ENCODE measurements around the gene FAM32A.

The FAM32A gene

DNA sequence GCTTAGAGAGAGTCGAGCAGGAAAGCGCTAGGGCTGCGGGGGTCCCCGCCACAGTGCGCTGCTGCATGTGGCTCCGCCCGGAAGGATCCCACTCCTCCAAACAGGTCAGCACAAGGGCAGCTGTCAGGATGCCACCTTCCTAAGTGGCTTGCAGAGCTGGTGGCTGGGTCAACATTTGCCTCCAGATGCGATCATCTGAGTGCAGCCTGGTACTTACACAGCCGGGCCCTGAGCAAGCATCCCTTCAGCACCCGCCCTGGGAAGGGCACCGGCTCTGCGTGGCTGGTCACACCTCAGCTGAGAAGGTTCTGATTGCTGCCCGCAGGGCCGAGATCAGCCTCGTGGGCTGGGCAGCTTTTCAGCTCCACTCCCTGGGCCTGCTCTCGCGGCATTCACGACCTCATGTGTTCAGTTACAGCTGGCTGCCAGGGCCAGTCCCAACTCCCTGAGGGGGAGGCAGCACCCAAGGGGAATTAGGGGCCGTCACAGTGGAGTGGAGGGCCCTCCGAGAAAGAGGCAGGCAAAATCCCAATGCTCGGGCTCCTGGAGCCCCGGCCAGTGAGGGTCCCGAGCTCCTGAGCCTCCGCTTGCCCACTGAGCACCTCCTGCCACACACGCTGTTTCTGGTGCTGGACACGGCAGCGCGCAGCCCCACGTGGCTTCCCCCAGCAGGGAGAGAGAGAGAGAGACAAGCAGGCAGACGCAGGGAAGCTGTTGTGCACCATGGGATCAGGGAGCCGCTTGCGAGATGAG lies 39.3 kb downstream of the FAM32A start:
- DNase-seq (ENCODE audit: insufficient read length, low spot score) (no peak), FAIRE-seq (no peak)
- TF ChIP-seq, protein P1, sequence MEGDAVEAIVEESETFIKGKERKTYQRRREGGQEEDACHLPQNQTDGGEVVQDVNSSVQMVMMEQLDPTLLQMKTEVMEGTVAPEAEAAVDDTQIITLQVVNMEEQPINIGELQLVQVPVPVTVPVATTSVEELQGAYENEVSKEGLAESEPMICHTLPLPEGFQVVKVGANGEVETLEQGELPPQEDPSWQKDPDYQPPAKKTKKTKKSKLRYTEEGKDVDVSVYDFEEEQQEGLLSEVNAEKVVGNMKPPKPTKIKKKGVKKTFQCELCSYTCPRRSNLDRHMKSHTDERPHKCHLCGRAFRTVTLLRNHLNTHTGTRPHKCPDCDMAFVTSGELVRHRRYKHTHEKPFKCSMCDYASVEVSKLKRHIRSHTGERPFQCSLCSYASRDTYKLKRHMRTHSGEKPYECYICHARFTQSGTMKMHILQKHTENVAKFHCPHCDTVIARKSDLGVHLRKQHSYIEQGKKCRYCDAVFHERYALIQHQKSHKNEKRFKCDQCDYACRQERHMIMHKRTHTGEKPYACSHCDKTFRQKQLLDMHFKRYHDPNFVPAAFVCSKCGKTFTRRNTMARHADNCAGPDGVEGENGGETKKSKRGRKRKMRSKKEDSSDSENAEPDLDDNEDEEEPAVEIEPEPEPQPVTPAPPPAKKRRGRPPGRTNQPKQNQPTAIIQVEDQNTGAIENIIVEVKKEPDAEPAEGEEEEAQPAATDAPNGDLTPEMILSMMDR (IDR thresholded peaks at IDR 0.05; ENCODE audit: insufficient read depth, missing control alignments): no peak

DNA sequence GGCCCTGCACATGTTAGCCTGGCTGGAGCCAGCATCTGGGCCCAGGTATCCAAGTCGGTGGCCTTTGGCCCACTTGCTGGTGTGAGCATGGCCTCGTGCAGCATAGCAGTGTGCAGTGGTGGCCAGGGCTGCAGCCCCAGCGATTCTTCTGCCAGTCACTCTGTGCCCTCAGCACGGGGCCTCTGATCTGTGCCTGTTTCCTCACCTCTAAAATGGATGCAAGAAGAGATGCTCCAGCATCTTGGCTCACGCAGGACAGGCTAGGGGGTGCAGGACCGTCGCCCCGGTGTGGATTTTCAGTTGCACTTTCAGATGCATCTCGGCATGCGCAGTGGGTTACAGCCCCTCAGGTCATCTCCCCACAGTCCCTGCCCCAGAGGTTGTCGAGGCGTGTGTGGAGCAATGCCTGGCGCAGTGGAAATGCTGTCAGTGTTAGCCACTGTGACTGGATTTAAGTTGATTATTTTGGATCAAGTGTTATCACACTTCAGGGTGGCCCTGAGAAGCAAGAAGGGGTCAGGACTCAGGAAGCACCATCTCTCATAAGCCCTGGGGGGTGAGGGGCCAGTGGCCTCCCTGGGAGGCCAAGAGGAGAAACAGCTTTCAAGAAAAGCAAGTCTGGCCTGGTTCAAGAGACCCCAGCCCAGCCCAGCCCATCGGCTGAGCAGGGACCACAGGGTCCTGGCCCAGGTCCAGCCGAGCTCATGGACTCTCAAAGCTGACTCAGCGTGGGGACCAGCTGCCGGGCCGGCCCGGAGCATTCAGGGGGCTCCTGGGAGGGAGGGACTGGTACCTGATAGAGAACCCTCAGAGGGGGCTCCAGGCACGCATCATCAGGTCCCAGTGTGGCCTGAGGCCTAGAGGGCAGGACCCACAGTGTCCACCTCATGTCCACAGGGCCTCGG lies 40.3 kb downstream of the FAM32A start:
- DNase-seq (ENCODE audit: insufficient read length, low spot score) (no peak), FAIRE-seq (no peak)
- TF ChIP-seq, protein P1 (IDR thresholded peaks at IDR 0.05; ENCODE audit: insufficient read depth, missing control alignments): no peak

- FAIRE-seq: no peak
- TF ChIP-seq, protein P1 (IDR thresholded peaks at IDR 0.05; ENCODE audit: insufficient read depth, missing control alignments): no peak
- DNase-seq (ENCODE audit: insufficient read length, low spot score): no peak
Observed at GRCh38 chr19:16226184-16226591, 41.0 kb downstream of the FAM32A start.

- TF ChIP-seq, protein P1 (IDR thresholded peaks at IDR 0.05; ENCODE audit: insufficient read depth, missing control alignments): no peak
- FAIRE-seq (no peak), DNase-seq (ENCODE audit: insufficient read length, low spot score) (no peak)
Observed at GRCh38 chr19:16226878-16227836, 41.9 kb downstream of the FAM32A start.

DNA sequence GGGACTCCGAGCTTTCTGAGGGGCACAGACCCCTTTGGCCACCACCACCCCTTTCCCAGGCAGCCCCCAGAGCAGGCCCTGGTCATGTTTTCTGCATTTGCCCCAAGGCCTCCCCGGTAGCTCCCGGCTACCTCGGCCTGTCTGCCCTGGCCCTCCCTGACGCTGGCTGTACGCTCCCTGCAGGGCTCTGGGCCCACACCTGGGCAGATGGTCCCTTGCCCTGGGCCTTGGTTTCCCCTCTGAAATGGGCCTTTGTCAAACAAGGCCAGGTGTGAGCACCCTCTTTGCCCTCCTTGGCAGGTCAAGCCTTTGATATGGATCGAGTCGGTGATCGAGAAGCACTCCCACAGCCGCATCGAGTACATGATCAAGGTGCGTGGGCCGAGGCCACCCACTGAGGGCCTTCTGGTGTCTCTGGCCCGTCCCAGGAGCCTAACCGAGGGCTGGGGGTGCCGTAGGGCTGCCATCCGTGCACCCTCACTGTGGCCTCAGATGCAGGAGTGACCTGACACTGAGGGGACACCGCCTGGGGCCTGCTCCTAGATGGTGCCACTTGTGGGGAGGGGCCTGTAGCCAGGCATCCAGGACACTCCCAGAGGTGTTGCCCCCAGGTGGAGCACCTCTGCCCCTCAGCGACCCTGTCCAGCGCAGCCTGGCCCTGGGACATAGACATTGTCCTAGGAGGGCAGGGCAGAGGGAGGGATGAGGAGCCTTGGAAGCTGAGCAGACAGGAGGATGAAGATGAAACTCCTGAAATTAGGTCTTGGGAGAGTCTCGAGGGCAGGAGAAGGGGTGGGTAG lies 42.8 kb downstream of the FAM32A start:
- TF ChIP-seq, protein P1 (IDR thresholded peaks at IDR 0.05; ENCODE audit: insufficient read depth, missing control alignments): no peak
- no peak for FAIRE-seq
- no peak for DNase-seq (ENCODE audit: insufficient read length, low spot score)

All from D721Med (cell line).